Rectal smooth muscle tissue (tissue), 1 donor: ENCODE data around the gene CCDC144A.
"Not testable (repeated sequence)": the region's sequence is repeated elsewhere in the genome, so short reads cannot be mapped to it uniquely, and the experiment has no call there.

Experiments used
- H3K27ac ChIP-seq: one replicate; pipeline ENCODE4 v1.7.0; 2013; ENCODE audit warnings: low read depth, low read length, inconsistent platforms
- H3K27me3 ChIP-seq: one replicate; pipeline ENCODE4 v1.7.0; 2013; ENCODE audit warnings: low read length; ENCODE audit not compliant: control insufficient read depth, insufficient read depth
- H3K36me3 ChIP-seq: one replicate; pipeline ENCODE4 v1.7.0; 2013; ENCODE audit warnings: low read length; ENCODE audit not compliant: control insufficient read depth, insufficient read depth
- H3K4me1 ChIP-seq: one replicate; pipeline ENCODE4 v1.7.0; 2013; ENCODE audit warnings: low read length; ENCODE audit not compliant: control insufficient read depth, insufficient read depth
- H3K4me3 ChIP-seq: one replicate; pipeline ENCODE4 v1.7.0; 2013; ENCODE audit warnings: low read length
- H3K9ac ChIP-seq: one replicate; pipeline ENCODE4 v1.7.0; 2013; ENCODE audit warnings: low read length

CCDC144A gene

DNA sequence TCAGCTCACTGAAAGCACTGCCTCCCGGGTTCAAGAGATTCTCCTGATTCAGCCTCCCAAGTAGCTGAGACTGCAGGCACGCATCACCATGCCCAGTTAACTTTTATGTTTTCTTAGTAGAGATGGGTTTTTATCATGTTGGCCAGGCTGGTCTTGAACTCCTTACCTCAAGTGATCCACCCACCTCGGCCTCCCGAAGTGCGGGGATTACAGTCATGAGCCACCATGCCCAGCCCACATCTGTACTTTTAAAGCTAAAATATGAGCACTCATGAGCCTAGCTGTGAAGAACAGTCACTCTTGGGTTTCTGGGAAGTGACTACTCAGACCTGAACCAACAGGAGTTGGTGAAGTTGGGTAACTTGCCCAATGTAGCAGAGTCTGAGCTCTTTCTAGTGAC is 120.2 kb downstream of the CCDC144A start:
- H3K4me1 ChIP-seq, H3K4me3 ChIP-seq, H3K9ac ChIP-seq, H3K27ac ChIP-seq, H3K36me3 ChIP-seq, H3K27me3 ChIP-seq: not testable (repeated sequence)

- not testable (repeated sequence) for H3K27me3 ChIP-seq, H3K4me3 ChIP-seq, H3K4me1 ChIP-seq, H3K27ac ChIP-seq, H3K9ac ChIP-seq, H3K36me3 ChIP-seq
Measured at GRCh38 chr17:16812126-16812525, 122.1 kb downstream of the CCDC144A start.

DNA sequence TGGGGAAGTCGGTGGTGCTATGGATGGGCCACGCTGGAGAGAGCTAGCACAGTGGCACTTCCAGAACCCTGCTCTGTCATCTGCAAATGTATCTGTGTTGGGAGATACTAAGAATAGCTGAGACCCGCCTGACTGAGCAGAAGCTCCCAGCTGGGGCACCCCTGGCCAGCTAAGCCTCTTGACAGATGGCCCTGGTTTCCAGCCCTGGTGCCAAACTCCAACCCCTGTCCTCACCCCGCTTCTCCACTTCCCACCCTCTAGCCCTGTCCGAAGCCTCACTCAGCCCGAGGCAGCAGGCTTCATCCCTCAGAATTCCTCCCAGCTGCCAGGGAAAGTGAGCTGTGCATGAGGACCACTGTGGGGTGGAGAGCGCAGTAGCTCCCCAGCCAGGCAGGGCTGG is 124.4 kb downstream of the CCDC144A start:
- Histone ChIP-seq H3K4me3 (no peak overlapping the region), H3K27me3 (no peaks in the 10 kb centered on the region), H3K9ac (no peak overlapping the region), H3K36me3 (no peaks in the 10 kb centered on the region), H3K27ac (no peak overlapping the region), H3K4me1 (no peaks in the 10 kb centered on the region)

GRCh38 chr17:16817201-16817600 is 127.2 kb downstream of the CCDC144A start:
- Histone ChIP-seq H3K9ac (no peak overlapping the region), H3K4me3 (no peak overlapping the region), H3K27ac (no peak overlapping the region), H3K36me3 (no peaks in the 10 kb centered on the region), H3K27me3 (no peaks in the 10 kb centered on the region), H3K4me1 (peaks cover 13% of the 10 kb centered on the region)

- not testable (repeated sequence) for H3K9ac ChIP-seq
- peaks cover 13% of the 10 kb centered on the region for H3K4me1 ChIP-seq
Measured at GRCh38 chr17:16817940-16818339, 127.9 kb downstream of the CCDC144A start.

GRCh38 chr17:16818340-16818739 is 128.3 kb downstream of the CCDC144A start:
- Histone ChIP-seq H3K9ac (no peak overlapping the region), H3K4me3 (no peak overlapping the region), H3K27ac (no peak overlapping the region)

More at GRCh38 chr17:16817940-16818339, 127.9 kb downstream of the CCDC144A start:
- H3K27me3 ChIP-seq, H3K27ac ChIP-seq, H3K36me3 ChIP-seq, H3K4me3 ChIP-seq: not testable (repeated sequence)

GRCh38 chr17:16818821-16819683 is 129.0 kb downstream of the CCDC144A start:
- no peak overlapping the region for H3K4me3 ChIP-seq
- peaks cover 13% of the 10 kb centered on the region for H3K4me1 ChIP-seq
- H3K27ac ChIP-seq = no peak overlapping the region
- H3K27me3 ChIP-seq = no peaks in the 10 kb centered on the region
- no peak overlapping the region for H3K9ac ChIP-seq
- H3K36me3 ChIP-seq = no peaks in the 10 kb centered on the region

More at GRCh38 chr17:16818340-16818739, 128.3 kb downstream of the CCDC144A start:
- no peaks in the 10 kb centered on the region for H3K36me3 ChIP-seq
- H3K27me3 ChIP-seq = no peaks in the 10 kb centered on the region
- H3K4me1 ChIP-seq = peaks cover 13% of the 10 kb centered on the region

DNA sequence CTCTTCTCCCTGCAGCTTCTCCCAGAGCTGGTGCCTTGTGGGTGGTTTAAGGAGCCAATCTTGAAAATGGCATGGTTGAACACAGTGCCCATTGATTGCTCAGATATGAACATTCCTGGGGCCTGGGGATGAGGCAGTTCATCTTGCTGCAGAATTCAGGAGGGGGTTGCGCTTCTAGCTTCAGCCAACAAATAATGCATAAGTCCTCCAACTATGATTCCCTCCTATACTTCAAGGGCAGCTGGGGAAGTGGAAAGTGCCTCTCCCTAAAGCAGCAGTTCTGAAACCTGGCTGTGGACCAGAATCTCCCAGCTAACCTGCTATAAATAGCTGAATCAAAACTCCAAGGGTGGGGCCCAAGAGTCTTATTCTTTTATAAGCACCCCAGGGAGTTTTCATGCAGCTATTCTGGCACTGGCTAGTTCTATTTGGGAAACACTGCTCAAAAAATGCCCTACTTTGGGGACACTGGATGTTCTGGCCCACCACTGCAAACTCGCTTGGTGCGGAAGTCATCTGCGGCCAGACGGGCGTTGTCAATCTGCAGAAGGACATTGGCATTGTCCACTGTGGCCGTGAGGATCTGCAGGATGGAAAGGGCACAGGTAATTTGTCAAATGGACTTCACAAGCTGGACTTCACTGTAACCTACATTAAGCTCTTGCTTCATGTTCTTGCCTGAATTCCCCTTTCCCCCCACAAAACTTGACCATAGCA is 130.3 kb downstream of the CCDC144A start:
- H3K27me3 ChIP-seq = no peaks in the 10 kb centered on the region
- peaks cover 13% of the 10 kb centered on the region for H3K4me1 ChIP-seq
- H3K9ac ChIP-seq = no peak overlapping the region
- no peaks in the 10 kb centered on the region for H3K36me3 ChIP-seq
- H3K4me3 ChIP-seq = no peak overlapping the region
- H3K27ac ChIP-seq = no peak overlapping the region

- no peak overlapping the region for H3K4me3 ChIP-seq
- H3K4me1 ChIP-seq = peaks cover 13% of the 10 kb centered on the region
- H3K27me3 ChIP-seq = no peaks in the 10 kb centered on the region
- no peak overlapping the region for H3K27ac ChIP-seq
- no peak overlapping the region for H3K9ac ChIP-seq
- no peaks in the 10 kb centered on the region for H3K36me3 ChIP-seq
Measured at GRCh38 chr17:16820979-16821543, 131.0 kb downstream of the CCDC144A start.

- not testable (repeated sequence) for H3K27ac ChIP-seq, H3K9ac ChIP-seq, H3K27me3 ChIP-seq, H3K36me3 ChIP-seq, H3K4me3 ChIP-seq
- H3K4me1 ChIP-seq = peaks cover 13% of the 10 kb centered on the region
Measured at GRCh38 chr17:16822133-16822532, 132.1 kb downstream of the CCDC144A start.

DNA sequence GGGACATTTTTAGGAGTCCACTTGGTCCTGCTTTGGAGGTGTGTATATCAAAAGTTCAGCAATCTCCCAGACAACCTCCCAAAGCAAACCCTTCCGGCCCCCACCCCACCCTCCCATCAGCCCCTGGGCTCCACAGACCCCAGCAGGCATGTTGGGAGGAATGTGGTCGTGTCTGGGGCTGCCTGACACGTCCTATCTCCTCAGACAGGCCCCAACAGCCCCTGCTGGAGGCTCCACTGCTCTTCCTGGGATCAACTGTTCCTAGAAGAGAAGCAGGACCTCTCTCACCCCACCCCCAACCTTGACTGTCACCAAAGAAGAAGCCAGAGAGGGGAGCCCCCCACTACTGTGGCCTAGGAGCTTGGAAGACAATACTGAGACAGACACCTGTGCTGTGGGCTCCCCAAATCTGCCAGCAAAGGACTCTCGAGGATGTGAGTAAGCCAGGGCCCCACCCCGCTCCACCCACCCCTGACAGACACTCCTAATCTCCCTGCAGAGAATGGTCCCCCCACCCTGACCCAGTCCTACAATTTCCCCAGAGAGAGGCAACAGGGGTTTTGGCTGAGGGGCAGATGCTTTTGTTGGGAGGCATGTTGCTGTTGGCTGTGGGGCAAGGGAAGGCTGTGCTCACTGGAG is 133.8 kb downstream of the CCDC144A start:
- not testable (repeated sequence) for H3K27ac ChIP-seq, H3K36me3 ChIP-seq, H3K9ac ChIP-seq, H3K27me3 ChIP-seq, H3K4me3 ChIP-seq
- peaks cover 13% of the 10 kb centered on the region for H3K4me1 ChIP-seq
